ENCODE measurements around the gene CUBN. TPM values are rescaled to one million over a fixed set of nuclear protein-coding genes. Genes with fewer than 3 reads are reported as not detected.

The CUBN gene
- total and polyA plus RNA-seq, 9 of the 15 experiments (the other 6 are each of a cell fraction or from before 2014, with no cell fraction given) = 0.04 to 0.33 (median 0.09) TPM

DNA sequence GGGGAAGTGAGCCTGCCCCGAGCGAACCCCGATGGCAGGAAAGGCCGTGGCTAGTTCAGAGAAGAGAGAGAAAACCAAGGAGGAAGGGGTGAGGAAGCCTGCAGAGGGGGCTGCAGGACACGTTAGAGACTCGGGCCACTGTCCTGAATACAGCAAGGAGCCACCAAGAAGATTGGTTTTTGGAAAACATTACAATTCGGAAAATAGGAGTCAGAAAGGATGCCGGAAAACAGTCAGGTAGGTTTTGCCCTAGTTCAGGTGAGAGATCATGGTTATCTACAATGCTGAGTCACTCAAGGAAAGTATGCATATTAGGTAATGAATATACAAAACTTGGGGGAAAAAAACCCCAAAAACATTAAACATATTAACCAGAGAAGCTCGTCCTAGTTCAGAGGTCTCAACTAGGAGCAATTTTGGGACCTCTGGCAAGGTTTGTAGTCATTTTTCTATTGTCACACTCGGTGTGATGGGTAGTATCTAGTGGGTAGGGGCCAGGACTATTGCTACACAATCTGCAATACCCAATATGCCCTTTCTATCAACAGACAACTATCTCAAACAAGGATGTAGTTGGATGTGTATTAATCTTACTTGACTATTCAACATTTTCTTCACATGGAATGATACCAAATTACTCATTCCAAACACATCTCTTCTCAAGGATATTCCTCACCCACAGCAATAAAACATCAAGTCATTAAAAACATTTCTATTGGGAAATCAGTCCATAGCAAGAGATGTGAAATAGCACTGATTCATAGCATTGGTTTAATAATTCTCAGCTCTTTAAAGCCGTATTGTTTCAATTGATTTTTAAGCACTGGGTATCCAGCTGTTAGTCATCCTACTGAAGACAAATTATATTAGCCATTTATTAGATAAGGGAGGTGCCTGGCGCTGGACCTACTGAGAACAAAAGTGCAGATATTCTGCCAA lies 238.0 kb downstream of the CUBN start (continued):
- TF ChIP-seq ADNP (tag; IDR thresholded peaks at IDR 0.05) (no peak), ZNF668 (CRISPR knock-in tag; IDR thresholded peaks at IDR 0.05) (no peak), FOXA1 (IDR thresholded peaks at IDR 0.05; ENCODE audit: borderline replicate concordance) (no peak), AFF4 (CRISPR knock-in tag; IDR thresholded peaks at IDR 0.05) (no peak), NFXL1 (CRISPR knock-in tag; IDR thresholded peaks at IDR 0.05) (peak; percentile 86), ZNF41 (CRISPR knock-in tag; conservative IDR thresholded peaks at IDR 0.05) (peak; percentile 71; the same call in 1 of the 2 replicates), KDM5B (IDR thresholded peaks at IDR 0.05; ENCODE audit: insufficient replicate concordance, low read depth, low read length) (peak; percentile 95), ZNF431 (CRISPR knock-in tag; IDR thresholded peaks at IDR 0.05) (no peak), EP400 (IDR thresholded peaks at IDR 0.05) (peak; percentile 58), COPS2 (conservative IDR thresholded peaks at IDR 0.05) (no peak), CREB3 (tag; conservative IDR thresholded peaks at IDR 0.05; ENCODE audit: low read depth) (0 out of 2 replicates have a peak, but pooled peaks have one; percentile 20), ZNF766 (CRISPR knock-in tag; conservative IDR thresholded peaks at IDR 0.05) (no peak; the same call in 1 of the 2 replicates), TCF15 (CRISPR knock-in tag; IDR thresholded peaks at IDR 0.05) (no peak), ZC3H4 (CRISPR knock-in tag; IDR thresholded peaks at IDR 0.05; ENCODE audit: borderline replicate concordance) (no peak), CCNT2 (IDR thresholded peaks at IDR 0.05; ENCODE audit: borderline replicate concordance, extremely low read depth, insufficient read length, low read depth, low read length) (peak; percentile 48), ZBTB43 (CRISPR knock-in tag; IDR thresholded peaks at IDR 0.05) (peak; percentile 45; the same call in 1 of the 2 replicates), ZNF165 (CRISPR knock-in tag; IDR thresholded peaks at IDR 0.05; ENCODE audit: borderline replicate concordance) (no peak)
- TF ChIP-seq, protein P1, sequence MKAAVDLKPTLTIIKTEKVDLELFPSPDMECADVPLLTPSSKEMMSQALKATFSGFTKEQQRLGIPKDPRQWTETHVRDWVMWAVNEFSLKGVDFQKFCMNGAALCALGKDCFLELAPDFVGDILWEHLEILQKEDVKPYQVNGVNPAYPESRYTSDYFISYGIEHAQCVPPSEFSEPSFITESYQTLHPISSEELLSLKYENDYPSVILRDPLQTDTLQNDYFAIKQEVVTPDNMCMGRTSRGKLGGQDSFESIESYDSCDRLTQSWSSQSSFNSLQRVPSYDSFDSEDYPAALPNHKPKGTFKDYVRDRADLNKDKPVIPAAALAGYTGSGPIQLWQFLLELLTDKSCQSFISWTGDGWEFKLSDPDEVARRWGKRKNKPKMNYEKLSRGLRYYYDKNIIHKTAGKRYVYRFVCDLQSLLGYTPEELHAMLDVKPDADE (conservative IDR thresholded peaks at IDR 0.05; ENCODE audit: control insufficient read depth, low read depth, low read length) = peak; percentile 84; the same call in 1 of the 2 replicates

Measured in K562 (cell line).